ENCODE measurements around the gene FCN3.

The FCN3 gene

DNA sequence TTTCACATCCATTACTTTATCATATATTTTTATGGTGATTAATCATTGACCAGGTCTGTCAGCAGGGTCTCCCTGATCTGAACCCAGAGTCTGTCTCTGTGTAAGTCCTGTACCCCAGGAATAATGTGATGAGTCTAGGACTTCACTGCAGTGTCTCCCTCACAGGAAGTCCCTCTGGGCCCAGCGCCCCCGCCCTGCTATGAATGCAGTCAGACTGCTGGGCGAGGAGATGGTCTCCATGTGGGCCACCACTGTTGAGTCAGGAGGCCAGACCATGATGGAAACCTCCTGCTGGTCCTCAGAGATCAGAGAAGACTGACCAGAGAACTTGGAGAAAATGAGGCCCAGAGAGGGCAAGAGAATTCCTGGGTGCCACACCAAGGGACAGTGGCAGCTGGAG, 43.2 kb downstream of the FCN3 start:
- Mint-ChIP-seq H3K27me3 (no peaks in the 10 kb centered on the region), H3K9me3 (no peaks in the 10 kb centered on the region), H3K4me3 (no peak overlapping the region), H3K4me1 (peaks cover 48% of the 10 kb centered on the region), H3K27ac (no peak overlapping the region), H3K36me3 (no peaks in the 10 kb centered on the region)

GRCh38 chr1:27330786-27331185, 43.8 kb downstream of the FCN3 start:
- Mint-ChIP-seq H3K4me3 (no peak overlapping the region), H3K27ac (no peak overlapping the region), H3K27me3 (no peaks in the 10 kb centered on the region), H3K9me3 (no peaks in the 10 kb centered on the region), H3K36me3 (no peaks in the 10 kb centered on the region), H3K4me1 (peaks cover 55% of the 10 kb centered on the region)

GRCh38 chr1:27327964-27328363, 46.7 kb downstream of the FCN3 start:
- Mint-ChIP-seq H3K27me3 (no peaks in the 10 kb centered on the region), H3K27ac (no peak overlapping the region), H3K36me3 (peaks cover 5% of the 10 kb centered on the region), H3K4me3 (no peak overlapping the region), H3K9me3 (no peaks in the 10 kb centered on the region), H3K4me1 (peaks cover 75% of the 10 kb centered on the region)

GRCh38 chr1:27325286-27325685, 49.3 kb downstream of the FCN3 start:
- peaks cover 5% of the 10 kb centered on the region for H3K36me3 Mint-ChIP-seq
- H3K9me3 Mint-ChIP-seq, result no peaks in the 10 kb centered on the region
- no peak overlapping the region for H3K4me3 Mint-ChIP-seq
- peaks cover 66% of the 10 kb centered on the region for H3K4me1 Mint-ChIP-seq
- no peaks in the 10 kb centered on the region for H3K27me3 Mint-ChIP-seq
- no peak overlapping the region for H3K27ac Mint-ChIP-seq

DNA sequence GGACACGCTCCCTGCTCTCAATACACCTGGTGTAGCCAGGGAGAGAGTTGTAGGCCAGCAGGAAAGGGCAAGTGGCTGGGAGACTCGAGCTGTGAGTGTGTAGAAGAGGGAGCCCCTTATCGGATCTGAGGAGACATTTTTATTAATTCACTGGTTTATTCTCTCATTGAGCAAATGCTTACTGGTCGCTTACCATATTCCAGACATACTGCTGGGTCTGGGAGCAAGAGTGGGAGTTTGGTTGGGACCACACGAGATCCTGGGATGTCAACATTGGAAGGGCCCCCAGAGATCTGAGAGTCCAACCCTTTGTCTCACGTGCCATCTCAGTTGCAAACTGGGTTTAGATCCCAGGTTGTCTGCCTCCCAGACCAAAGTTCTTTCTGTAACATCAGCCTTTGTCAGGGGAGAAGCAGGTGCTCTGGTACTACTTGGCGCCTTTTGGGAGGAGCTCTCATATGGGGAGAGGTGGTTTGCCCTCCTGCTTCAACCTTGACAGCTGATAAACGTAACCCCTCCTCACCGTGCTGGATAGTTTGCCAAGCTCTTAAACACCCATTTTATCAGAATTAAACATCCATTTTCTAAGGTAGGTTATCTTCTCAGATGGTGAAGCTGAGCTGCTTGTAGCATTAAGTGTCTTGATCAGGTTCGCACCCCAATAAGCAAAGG, 51.9 kb downstream of the FCN3 start:
- Mint-ChIP-seq H3K27ac (peak overlapping the region; percentile 90), H3K9me3 (no peaks in the 10 kb centered on the region), H3K36me3 (peaks cover 5% of the 10 kb centered on the region), H3K4me3 (peak overlapping the region; percentile 94), H3K4me1 (peaks cover 48% of the 10 kb centered on the region), H3K27me3 (no peaks in the 10 kb centered on the region)

DNA sequence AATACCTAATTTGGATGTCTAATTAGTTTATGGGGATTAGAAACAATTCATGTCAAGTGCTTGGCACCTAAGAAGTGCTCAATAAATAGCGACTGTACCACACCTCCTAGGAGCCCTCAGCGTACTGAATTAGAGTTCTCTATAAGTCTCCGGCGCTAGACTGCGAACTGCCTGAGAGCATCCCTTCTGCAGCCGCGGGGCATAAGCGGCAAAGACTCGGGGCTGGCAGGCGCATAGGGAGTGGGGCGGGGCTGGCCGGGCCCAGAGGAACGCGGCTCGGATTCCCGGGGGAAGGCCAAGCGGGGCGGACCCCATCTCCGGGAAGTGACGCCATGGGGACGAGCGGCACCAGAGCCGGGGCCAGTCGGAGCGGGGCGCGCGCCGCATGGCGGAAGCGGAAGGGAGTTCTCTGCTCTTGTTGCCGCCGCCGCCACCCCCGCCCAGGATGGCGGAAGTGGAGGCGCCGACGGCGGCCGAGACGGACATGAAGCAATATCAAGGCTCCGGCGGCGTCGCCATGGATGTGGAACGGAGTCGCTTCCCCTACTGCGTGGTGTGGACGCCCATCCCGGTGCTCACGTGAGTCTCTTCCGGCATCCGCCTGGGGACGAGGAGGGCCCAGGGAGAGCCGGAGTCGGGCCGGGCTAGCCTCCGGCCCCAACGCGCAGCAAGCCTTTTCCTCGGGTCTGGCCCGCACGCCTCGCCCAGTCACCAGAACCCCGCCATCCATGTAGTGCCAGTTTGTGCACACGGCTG, 52.6 kb downstream of the FCN3 start, which contains the start of gene TMEM222:
Gene TMEM222 (plus strand): TSS at position 351 of the 756 bp plus-strand sequence. CDS start 35 bp downstream, at position 386.
- Mint-ChIP-seq H3K4me1 (peaks cover 45% of the 10 kb centered on the region), H3K36me3 (peaks cover 5% of the 10 kb centered on the region), H3K4me3 (peak within 1 kb of the TSS; percentile 94), H3K27ac (peak within 1 kb of the TSS; percentile 90), H3K27me3 (no peaks in the 10 kb centered on the region), H3K9me3 (no peaks in the 10 kb centered on the region)
